K562 (cell line): ENCODE measurements around the gene MIDN. TPM values are rescaled to one million over a fixed set of nuclear protein-coding genes. Genes with fewer than 3 reads are reported as not detected.
A peak's percentile ranks its signal among the peaks of the same experiment; 100 is the strongest.

ENCODE experiments used
- ATF1 ChIP-seq, 2 experiments: fragments of 450-650 bp in 1 of 2; IDR thresholded peaks; 2 replicates each; pipeline ENCODE4 v1.6.1; 2016; ENCODE audit warnings: missing compliant biosample characterization in 1 of 2, missing genetic modification characterization in 1 of 2
- CREM ChIP-seq: IDR thresholded peaks from 2 replicates; pipeline ENCODE4 v1.6.1; 2014; ENCODE audit warnings: antibody characterized with exemption, low read depth
- ELF4 ChIP-seq: fragments of 450-650 bp; formaldehyde crosslinking; IDR thresholded peaks from 2 replicates; pipeline ENCODE4 v1.4.0; 2022; ENCODE audit warnings: missing genetic modification characterization
- GABPA ChIP-seq: fragments of 200-800 bp; sonication (Bioruptor generic); conservative IDR thresholded peaks from 2 replicates; pipeline ENCODE4 v1.6.1; 2016; ENCODE audit warnings: low read depth, missing genetic modification characterization, missing compliant biosample characterization
- GTF2F1 ChIP-seq: IDR thresholded peaks from 2 replicates; pipeline ENCODE4 v1.6.1; 2011; ENCODE audit warnings: low read depth, low read length, improper control_type of control experiment
- KAT2B ChIP-seq: IDR thresholded peaks from one replicate; pipeline ENCODE4 v1.6.1; 2012; ENCODE audit warnings: low read depth, mild to moderate bottlenecking, control low read depth, inconsistent platforms, low read length, moderate library complexity
- NONO ChIP-seq, 2 experiments: fragments of 200-400 bp in 1 of 2; fragments of 450-650 bp in 1 of 2; formaldehyde crosslinking in 1 of 2; IDR thresholded peaks; 2 replicates each; pipeline ENCODE4 v1.6.1; 2017; ENCODE audit warnings: low read depth in 2 of 2, mild to moderate bottlenecking in 2 of 2, moderate library complexity in 2 of 2, low read length in 1 of 2
- PCBP1 ChIP-seq: fragments of 200-400 bp; formaldehyde crosslinking; IDR thresholded peaks from 2 replicates; pipeline ENCODE4 v1.6.1; 2018; ENCODE audit warnings: mild to moderate bottlenecking, low read depth, low read length; ENCODE audit not compliant: poor library complexity, severe bottlenecking
- PHB ChIP-seq: fragments of 250-450 bp; sonication (Bioruptor Pico); IDR thresholded peaks from 2 replicates; pipeline ENCODE4 v1.5.0; 2021
- PHF8 ChIP-seq: fragments of 200-600 bp; sonication (generic); IDR thresholded peaks from 2 replicates; pipeline ENCODE4 v1.6.1; 2012; ENCODE audit warnings: mixed run types, mild to moderate bottlenecking, inconsistent platforms, low read length, moderate library complexity, borderline replicate concordance
- PREB ChIP-seq: sonication (generic); formaldehyde crosslinking; IDR thresholded peaks from 2 replicates; pipeline ENCODE4 v1.8.1; 2023; ENCODE audit warnings: mild to moderate bottlenecking, missing genetic modification reagents
- RBFOX2 ChIP-seq: fragments of 200-400 bp; formaldehyde crosslinking; IDR thresholded peaks from 2 replicates; pipeline ENCODE4 v1.6.1; 2017; ENCODE audit warnings: low read depth, mild to moderate bottlenecking, low read length, moderate library complexity
- REST ChIP-seq, 2 experiments: fragments of 450-650 bp; formaldehyde crosslinking in 1 of 2; IDR thresholded peaks; 2 replicates each; pipeline versions ENCODE4 v1.4.0 to v1.6.1; 2014 to 2020; ENCODE audit warnings: mild to moderate bottlenecking in 2 of 2, borderline replicate concordance in 1 of 2, low read depth in 1 of 2
- SMAD4 ChIP-seq: fragments of 250-450 bp; sonication (Bioruptor Pico); conservative IDR thresholded peaks from 2 replicates; pipeline ENCODE4 v1.8.0; 2021; ENCODE audit warnings: inconsistent platforms, mild to moderate bottlenecking, moderate library complexity
- SPI1 ChIP-seq: IDR thresholded peaks from 2 replicates; pipeline ENCODE4 v1.6.1; 2011; ENCODE audit warnings: low read depth, low read length, control low read depth, borderline replicate concordance
- SRSF1 ChIP-seq: fragments of 200-400 bp; formaldehyde crosslinking; IDR thresholded peaks from 2 replicates; pipeline ENCODE4 v1.6.1; 2017; ENCODE audit warnings: mild to moderate bottlenecking, low read depth, low read length, moderate library complexity
- TAF15 ChIP-seq: fragments of 200-400 bp; formaldehyde crosslinking; IDR thresholded peaks from 2 replicates; pipeline ENCODE4 v1.6.1; 2017; ENCODE audit warnings: mild to moderate bottlenecking, low read depth, low read length, moderate library complexity
- ZC3H11A ChIP-seq: IDR thresholded peaks from 2 replicates; pipeline ENCODE4 v1.6.1; 2012; ENCODE audit warnings: low read depth, low read length, improper control_type of control experiment
- polyA plus RNA-seq, 8 experiments: library from polyadenylated mRNA; depleted of rRNA in 4 of 8; stranded (reverse) in 5 of 8; unstranded in 3 of 8; fragments of >200 nt; fragmentation: Nextera tagmentation in 2 of 8; fragmentation: Illumina TruSeq in 1 of 8; extraction: Ambion mirVana in 2 of 8; extraction: Trizol in 1 of 8; gene quantifications; 2 replicates each; pipeline versions ENCODE4 v1.2.1 to v1.2.3, GENCODE V29; 2011 to 2014; ENCODE audit warnings: inconsistent platforms in 1 of 8, missing spikeins in 1 of 8
- total RNA-seq, 7 experiments: library from RNA; depleted of rRNA in 6 of 7; stranded (reverse); fragments of >200 nt in 6 of 7; fragmentation: Illumina TruSeq in 2 of 7; extraction: Trizol in 2 of 7; gene quantifications; 2 replicates each; pipeline versions ENCODE4 v1.2.1 to v1.2.3, GENCODE V29; 2011 to 2021; ENCODE audit warnings: low replicate concordance in 1 of 7

Gene MIDN
- total and polyA plus RNA-seq, 9 of the 15 experiments (the other 6 are each of a cell fraction or from before 2014, with no cell fraction given) = 0.17 to 120 (median 10.1) TPM

- TF ChIP-seq TAF15 (no peak), REST (IDR thresholded peaks at IDR 0.05; ENCODE audit: borderline replicate concordance) (peak; percentile 60), REST (CRISPR knock-in tag; IDR thresholded peaks at IDR 0.05; ENCODE audit: low read depth) (peak; percentile 82), PCBP1 (peak; percentile 54), SMAD4 (CRISPR knock-in tag) (peak; percentile 78), NONO (IDR thresholded peaks at IDR 0.05; ENCODE audit: low read depth in 2 of 2, low read length in 1 of 2) (peak; percentile 96 to 99), PHF8 (peak; percentile 9; the same call in 1 of the 2 replicates), RBFOX2 (peak; percentile 100), SPI1 (peak; percentile 62), PREB (CRISPR knock-in tag) (0 out of 2 replicates have a peak, but pooled peaks have one; percentile 13), PHB (CRISPR knock-in tag) (0 out of 2 replicates have a peak, but pooled peaks have one; percentile 79), CREM (0 out of 2 replicates have a peak, but pooled peaks have one; percentile 37), GABPA (peak; percentile 49), SRSF1 (no peak), ELF4 (CRISPR knock-in tag) (no peak), ZC3H11A (peak; percentile 98), ATF1 (CRISPR knock-in tag; IDR thresholded peaks at IDR 0.05) (no peak), ATF1 (tag; IDR thresholded peaks at IDR 0.05) (peak; percentile 43), GTF2F1 (no peak), KAT2B (no peak)
Observed at GRCh38 chr19:1269478-1270212, 21.3 kb downstream of the MIDN start (continued).
